HG02981 (cell line): Measurements from ENCODE around the gene FOXM1.
A peak's percentile ranks its signal among the peaks of the same experiment; 100 is the strongest.

Experiments used
- ATAC-seq: cut with Tn5 transposase; IDR thresholded peaks from one replicate; pipeline ENCODE4 v1.9.1; 2021; ENCODE audit warnings: mild to moderate bottlenecking, moderate library complexity; ENCODE audit not compliant: unreplicated experiment

FOXM1 gene

DNA sequence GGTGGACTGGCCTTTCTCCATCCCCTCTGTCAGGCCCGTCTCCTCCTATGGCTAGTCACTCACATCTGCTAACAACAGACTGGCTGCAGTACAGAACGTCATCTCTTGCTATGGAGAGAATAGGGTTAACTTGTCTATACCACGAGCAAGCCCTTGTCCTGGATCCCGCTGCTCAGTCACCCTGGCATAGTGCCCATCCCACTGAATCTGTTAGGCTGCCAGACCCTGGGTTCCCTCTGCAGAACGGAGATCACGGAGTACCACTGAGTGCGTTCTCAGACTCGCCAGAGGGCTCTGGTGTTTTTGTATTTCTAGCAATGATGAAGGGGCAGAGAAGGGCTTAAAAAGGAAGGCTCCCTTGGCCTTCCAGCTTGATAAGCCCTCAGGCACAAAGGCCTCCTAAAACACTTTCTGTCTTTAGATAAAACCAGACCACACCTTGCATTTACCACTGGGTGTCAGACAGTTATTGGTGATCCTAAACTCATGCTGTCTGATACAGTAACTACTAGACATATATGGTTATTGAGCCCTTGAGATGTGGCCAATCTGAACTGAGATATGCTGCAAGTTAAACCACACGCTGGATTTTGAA lies 35.8 kb downstream of the FOXM1 start:
- no peak for ATAC-seq

- no peak for ATAC-seq
Measured at GRCh38 chr12:2836574-2836973, 40.4 kb downstream of the FOXM1 start.

- no peak for ATAC-seq
Measured at GRCh38 chr12:2835691-2836403, 41.1 kb downstream of the FOXM1 start.

- ATAC-seq = no peak
Measured at GRCh38 chr12:2834581-2835491, 42.1 kb downstream of the FOXM1 start, which contains the start of gene NRIP2. Gene NRIP2, minus strand, starts transcription at chr12:2835035. Its CDS starts 52 bp downstream, at chr12:2834983.

DNA sequence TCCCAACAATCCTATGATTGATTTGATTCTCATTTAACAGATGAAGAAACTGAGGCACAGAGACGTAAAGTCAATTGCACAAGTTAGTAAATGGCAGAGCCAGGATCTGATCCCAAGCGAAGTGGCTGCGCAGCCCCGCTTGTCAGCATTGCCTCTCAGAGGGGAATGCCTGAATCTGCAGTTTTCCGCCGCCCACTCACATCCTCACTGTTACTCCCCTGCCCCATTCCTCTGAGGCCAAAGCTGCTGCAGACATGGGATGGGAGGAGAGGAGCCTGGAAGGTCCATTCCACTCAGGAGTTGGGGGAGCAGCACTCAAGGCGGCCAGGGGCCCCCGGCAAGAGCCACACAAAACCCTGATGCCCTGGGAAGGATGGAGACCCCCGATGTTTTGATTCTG lies 43.2 kb downstream of the FOXM1 start:
- ATAC-seq = no peak

GRCh38 chr12:2833327-2833726 lies 43.6 kb downstream of the FOXM1 start:
- no peak for ATAC-seq

DNA sequence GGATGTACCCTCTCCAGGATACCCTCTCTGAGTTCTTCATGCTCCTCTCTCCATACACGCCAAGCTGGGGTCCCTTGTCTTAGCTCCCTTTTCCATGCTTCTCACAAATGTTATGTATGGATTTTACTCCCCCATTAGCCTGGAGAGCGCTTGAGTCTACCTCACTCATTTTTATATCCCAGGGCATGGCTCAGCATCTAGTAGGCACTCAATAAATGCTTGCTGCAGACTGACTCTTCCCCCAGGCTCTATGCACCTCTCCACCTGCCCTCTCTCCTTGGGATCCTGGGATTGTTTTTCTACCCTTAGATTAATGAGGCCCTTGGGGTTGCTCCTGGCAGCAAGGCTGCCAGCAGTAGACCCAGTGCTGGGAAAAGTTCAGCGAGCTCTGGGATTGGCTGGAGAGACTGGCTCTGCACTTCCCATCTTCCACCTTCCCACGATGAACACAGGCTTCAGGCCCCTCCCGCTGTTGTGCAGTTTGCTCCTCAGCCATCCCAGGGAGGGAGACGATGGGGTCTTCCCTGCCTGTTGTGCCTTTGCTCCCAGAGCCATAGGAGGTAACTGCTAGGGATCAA lies 44.3 kb downstream of the FOXM1 start:
- ATAC-seq = no peak

- ATAC-seq = no peak
Measured at GRCh38 chr12:2829275-2829674, 47.7 kb downstream of the FOXM1 start.

GRCh38 chr12:2826721-2827515 lies 50.1 kb downstream of the FOXM1 start:
- ATAC-seq = no peak

DNA sequence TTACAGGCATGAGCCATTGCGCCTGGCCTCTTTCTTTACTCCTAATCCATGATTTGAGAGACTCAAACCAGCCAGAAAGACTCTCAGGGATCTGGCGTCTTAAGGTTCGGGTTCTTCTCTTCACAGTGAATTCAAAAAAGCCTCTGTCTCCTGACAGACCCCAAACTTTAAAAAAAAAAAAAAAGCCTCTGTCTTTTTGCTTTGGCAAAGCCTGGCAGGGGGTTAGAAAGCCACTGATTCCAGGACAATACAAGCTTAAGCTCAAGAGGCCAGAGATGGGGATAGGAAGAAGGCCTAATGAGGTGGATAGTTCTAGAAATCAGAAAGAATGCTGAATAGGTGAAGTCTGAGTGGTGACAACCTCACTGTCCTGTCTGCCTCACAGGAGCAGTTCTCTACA lies 50.9 kb downstream of the FOXM1 start:
- no peak for ATAC-seq

DNA sequence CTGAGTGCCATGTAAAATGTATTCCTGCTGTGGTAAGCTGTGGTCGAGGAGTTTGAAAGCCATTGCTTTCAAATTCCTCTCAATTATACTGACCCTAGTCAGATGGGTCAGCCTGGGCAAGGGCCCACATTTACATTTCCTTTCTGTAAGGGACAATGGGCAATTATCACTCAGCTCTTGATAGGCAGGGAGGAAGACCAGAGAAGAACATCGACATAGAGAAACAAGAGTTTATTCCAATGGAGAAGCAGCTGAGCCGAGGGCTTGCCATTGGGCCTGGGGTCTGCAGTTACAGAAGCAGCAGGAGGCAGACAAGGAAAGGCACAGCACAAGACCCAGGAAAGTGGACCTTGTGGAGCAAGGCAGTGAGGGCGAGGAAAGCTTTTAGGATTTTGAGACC lies 51.8 kb downstream of the FOXM1 start:
- no peak for ATAC-seq

DNA sequence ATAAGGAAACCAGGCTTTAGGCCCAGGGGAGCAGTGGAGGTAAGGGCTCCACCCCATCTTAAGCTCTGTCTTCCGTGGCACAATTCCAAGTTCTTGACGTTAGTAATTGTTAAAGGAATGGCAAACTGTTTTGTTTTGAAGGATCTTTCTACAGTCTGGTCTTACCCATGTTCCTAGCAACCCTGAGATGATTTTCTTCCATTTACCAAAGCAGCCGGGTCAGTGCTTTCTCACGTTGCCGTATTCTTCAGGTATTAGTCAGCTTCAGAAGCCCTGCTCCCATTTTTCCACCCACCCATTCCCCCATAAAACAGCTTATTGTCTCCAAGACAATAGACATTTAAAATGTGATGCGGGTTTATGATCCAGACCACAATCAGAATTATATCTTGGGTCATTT lies 52.4 kb downstream of the FOXM1 start:
- no peak for ATAC-seq

- no peak for ATAC-seq
Measured at GRCh38 chr12:2823483-2823882, 53.5 kb downstream of the FOXM1 start.

DNA sequence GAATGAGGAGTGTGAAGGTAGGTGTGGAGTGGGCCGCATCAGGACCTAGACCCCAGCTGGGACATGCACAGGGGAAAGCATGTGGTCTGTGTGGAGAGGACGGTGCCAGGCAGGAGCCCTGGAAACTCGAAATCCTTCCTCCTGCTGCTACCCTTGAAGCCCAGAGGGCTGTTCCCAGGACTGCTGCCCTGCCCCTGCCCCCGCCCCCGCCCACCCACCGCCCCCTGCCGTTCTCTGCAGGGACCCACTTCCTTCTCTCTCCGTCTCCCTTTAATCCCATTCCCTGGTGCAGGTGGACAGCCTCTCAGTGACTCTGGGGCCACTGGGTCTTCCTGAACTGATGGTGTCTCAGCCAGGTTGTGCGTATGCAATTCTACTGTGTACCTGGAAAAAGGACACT lies 56.5 kb downstream of the FOXM1 start:
- ATAC-seq = no peak

GRCh38 chr12:2819810-2820209 lies 57.2 kb downstream of the FOXM1 start:
- ATAC-seq = no peak

- ATAC-seq = peak; percentile 32
Measured at GRCh38 chr12:2813214-2814185, 63.5 kb downstream of the FOXM1 start.

DNA sequence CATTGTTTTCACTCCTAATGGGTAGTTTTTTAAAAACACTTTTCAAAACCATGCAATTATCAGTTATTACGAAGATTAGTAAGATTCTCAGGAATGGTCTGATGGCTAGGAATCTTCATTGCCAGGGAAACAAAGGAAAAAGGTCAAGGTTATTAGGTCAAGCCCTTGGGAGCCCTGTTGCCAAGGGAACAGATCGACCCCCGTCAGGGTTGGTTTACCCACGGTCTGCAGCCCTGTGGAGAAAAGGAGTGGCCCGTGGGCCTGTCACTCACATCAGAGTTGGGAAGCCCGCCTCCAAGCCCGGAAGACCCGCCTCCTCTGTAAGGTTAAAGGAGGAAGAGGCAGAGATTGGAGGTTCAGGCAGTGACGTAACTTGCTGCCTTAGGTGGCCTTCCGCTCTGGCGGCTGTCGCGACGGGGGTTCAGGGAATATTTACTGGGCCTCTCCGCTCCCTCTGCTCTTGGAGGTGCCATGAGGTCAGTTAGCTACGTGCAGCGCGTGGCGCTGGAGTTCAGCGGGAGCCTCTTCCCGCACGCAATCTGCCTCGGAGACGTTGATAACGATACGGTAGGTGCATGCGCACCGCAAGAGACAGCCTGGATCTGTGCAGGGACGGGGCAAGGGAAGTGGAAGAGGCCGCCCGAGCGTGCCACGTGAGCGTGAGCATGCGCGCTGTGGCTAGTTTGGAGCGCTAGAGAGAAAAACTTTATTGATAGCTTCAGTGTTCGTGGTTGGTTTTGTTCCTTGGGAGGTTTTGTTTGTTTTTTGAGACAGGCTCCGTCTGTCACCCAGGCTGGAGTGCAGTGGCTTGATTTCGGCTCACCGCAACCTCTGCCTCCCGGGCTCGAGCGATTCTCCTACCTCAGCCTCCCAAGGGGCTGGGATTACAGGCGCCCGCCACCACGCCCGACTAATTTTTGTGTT lies 64.4 kb downstream of the FOXM1 start, which contains the start of gene ITFG2:
TSS of gene ITFG2 (plus strand) at position 379 of the 924 bp plus-strand sequence. CDS start at position 472, 93 bp downstream.
- ATAC-seq = peak; percentile 95

GRCh38 chr12:2811801-2812200 lies 65.2 kb downstream of the FOXM1 start:
- ATAC-seq = no peak
